ENCODE data around the gene SRPK2.

DNA sequence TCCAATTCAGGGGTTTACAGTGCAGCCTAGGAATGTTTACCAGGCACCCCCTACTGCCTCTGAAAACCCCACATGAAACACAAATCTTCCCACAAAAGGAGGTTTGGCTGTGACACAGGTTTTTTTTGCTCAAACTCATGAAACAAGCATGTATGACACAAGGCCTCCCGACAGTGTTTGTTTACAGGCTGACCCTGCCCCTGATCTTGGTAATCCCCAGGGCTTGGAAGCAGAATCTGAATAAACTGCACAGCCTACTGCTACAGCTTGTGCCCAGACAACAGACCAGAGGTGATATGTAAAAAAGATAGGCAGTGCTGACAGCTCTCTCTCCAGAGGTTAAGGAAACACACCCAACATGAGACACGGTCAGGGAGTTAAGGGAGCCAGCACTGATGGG lies 190.5 kb downstream of the SRPK2 start:
- TF ChIP-seq, protein P1, sequence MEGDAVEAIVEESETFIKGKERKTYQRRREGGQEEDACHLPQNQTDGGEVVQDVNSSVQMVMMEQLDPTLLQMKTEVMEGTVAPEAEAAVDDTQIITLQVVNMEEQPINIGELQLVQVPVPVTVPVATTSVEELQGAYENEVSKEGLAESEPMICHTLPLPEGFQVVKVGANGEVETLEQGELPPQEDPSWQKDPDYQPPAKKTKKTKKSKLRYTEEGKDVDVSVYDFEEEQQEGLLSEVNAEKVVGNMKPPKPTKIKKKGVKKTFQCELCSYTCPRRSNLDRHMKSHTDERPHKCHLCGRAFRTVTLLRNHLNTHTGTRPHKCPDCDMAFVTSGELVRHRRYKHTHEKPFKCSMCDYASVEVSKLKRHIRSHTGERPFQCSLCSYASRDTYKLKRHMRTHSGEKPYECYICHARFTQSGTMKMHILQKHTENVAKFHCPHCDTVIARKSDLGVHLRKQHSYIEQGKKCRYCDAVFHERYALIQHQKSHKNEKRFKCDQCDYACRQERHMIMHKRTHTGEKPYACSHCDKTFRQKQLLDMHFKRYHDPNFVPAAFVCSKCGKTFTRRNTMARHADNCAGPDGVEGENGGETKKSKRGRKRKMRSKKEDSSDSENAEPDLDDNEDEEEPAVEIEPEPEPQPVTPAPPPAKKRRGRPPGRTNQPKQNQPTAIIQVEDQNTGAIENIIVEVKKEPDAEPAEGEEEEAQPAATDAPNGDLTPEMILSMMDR (IDR thresholded peaks at IDR 0.05; ENCODE audit: low read depth, low read length): no peak
- TF ChIP-seq POLR2A (IDR thresholded peaks at IDR 0.05; ENCODE audit: extremely low read depth, insufficient read length) (no peak), MYC (IDR thresholded peaks at IDR 0.05; ENCODE audit: low read depth, low read length) (no peak)
- TF ChIP-seq, protein P2, sequence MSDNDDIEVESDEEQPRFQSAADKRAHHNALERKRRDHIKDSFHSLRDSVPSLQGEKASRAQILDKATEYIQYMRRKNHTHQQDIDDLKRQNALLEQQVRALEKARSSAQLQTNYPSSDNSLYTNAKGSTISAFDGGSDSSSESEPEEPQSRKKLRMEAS (IDR thresholded peaks at IDR 0.05; ENCODE audit: low read depth, low read length): no peak

Data from NB4 (cell line).